ENCODE data around the gene SEPTIN1. TPM values are rescaled to one million over a fixed set of nuclear protein-coding genes. Genes with fewer than 3 reads are reported as not detected.

SEPTIN1 gene, protein sequence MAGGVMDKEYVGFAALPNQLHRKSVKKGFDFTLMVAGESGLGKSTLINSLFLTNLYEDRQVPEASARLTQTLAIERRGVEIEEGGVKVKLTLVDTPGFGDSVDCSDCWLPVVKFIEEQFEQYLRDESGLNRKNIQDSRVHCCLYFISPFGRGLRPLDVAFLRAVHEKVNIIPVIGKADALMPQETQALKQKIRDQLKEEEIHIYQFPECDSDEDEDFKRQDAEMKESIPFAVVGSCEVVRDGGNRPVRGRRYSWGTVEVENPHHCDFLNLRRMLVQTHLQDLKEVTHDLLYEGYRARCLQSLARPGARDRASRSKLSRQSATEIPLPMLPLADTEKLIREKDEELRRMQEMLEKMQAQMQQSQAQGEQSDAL
- total RNA-seq (1 to 10 TPM in 6 of 7 donors, under 1 TPM in 1; 0.46 to 8.2 (median 4.4) TPM), polyA plus RNA-seq (1 to 10 TPM; 1.9 to 3.2 TPM)
- long read RNA-seq, donor 1, partial matches to known transcripts: 2 of 8 reads
- long read RNA-seq, donor 1, other reads (novel, unspliced or antisense): 6 of 8 reads
- long read RNA-seq, donor 2: 0 reads
- long read RNA-seq, donor 3, partial matches to known transcripts: 7 of 16 reads
- long read RNA-seq, donor 3, other reads (novel, unspliced or antisense): 8 of 16 reads

DNA sequence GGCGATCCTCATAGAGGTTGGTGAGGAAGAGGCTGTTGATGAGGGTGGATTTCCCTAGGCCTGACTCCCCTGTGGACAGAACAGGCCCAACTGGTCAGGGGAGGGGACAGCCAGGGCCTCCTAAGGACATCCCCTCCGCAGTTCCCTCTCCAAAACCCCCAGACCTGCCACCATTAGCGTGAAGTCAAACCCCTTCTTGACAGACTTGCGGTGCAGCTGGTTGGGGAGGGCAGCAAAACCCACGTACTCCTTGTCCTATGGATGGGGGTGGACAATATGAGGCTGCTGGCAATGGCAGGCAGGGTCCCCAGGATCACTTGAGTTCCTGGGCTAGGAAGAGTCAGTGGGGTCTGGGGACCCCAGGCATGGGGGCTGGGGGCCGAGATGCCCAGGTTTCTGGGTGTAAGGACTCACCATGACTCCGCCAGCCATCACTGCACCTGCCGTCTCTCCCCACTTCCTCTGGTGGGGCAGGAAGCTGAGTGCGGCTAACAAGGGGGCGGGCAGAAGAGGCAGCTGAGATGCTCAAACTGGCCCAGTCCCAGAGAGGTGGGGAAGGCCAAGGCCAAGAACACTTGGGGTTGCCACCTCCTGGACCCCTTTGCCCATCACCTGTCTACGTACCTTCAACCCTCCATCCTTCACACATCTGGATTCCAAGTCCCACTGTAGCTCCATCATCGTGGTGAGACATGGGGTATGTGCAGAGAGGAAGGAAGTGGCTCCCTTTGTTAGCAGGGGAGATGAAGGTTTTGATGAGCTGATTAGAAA lies at the start of gene SEPTIN1:
Gene SEPTIN1, minus strand, starts transcription at position 451 of the 771 bp plus-strand sequence. Its CDS starts 19 bp downstream, at position 432.
- H3K4me1 ChIP-seq (ENCODE audit: insufficient read depth): peaks cover 4% of the 10 kb centered on the region
- DNase-seq: peak in 1 of 5 donors; percentile 39
- no peak within 1 kb of the TSS for H3K4me3 ChIP-seq
- no peaks in the 10 kb centered on the region for H3K36me3 ChIP-seq
- intact Hi-C loops (cut with DNase I): no loop called here
- H3K27me3 ChIP-seq: no peaks in the 10 kb centered on the region
- 49 to 65% (median 56%) methylated on average over 12 of the region's 12 CpGs for WGBS, 3 donors
- TF ChIP-seq, protein P1, sequence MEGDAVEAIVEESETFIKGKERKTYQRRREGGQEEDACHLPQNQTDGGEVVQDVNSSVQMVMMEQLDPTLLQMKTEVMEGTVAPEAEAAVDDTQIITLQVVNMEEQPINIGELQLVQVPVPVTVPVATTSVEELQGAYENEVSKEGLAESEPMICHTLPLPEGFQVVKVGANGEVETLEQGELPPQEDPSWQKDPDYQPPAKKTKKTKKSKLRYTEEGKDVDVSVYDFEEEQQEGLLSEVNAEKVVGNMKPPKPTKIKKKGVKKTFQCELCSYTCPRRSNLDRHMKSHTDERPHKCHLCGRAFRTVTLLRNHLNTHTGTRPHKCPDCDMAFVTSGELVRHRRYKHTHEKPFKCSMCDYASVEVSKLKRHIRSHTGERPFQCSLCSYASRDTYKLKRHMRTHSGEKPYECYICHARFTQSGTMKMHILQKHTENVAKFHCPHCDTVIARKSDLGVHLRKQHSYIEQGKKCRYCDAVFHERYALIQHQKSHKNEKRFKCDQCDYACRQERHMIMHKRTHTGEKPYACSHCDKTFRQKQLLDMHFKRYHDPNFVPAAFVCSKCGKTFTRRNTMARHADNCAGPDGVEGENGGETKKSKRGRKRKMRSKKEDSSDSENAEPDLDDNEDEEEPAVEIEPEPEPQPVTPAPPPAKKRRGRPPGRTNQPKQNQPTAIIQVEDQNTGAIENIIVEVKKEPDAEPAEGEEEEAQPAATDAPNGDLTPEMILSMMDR (IDR thresholded peaks at IDR 0.05): no peak
- TF ChIP-seq POLR2A (IDR thresholded peaks at IDR 0.05): no peak
- TF ChIP-seq EP300 (IDR thresholded peaks at IDR 0.05): no peak
- peak within 1 kb of the TSS in 1 of 2 donors; percentile 21 for H3K27ac ChIP-seq
- no peaks in the 10 kb centered on the region for H3K9me3 ChIP-seq

DNA sequence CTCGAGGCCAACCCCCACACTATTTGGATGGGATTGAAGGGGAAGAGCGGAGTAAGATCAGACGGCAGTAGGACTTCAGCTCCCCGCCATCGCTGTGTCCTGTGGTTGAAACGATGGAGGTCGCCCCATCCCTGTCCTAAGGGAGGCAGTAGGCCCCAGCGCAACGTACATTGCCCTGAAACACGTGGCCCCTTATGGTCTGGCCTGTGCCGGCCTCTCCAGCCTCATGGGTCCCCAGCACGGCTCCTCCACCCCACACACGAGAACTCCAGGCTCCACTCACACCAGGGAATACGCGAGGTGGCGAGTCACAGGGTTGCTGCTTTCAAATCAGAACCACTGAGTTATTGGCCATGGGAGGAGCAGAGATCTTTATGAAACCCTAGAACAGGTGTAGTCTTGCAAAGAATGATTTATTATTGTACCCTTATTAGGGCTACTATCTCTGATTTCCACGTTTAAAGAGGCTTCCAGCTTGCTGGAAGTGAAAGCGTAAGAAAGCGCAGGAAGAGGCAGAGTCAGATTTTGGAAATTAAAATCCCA lies 48.1 kb upstream of the SEPTIN1 start:
- Histone ChIP-seq H3K27me3 (no peaks in the 10 kb centered on the region), H3K4me1 (ENCODE audit: insufficient read depth) (peaks cover 7% of the 10 kb centered on the region), H3K36me3 (no peaks in the 10 kb centered on the region), H3K4me3 (peak overlapping the region; percentile 57), H3K9me3 (no peaks in the 10 kb centered on the region), H3K27ac (peak overlapping the region in 1 of 2 donors; percentile 71)
- no peak for TF ChIP-seq EP300 (IDR thresholded peaks at IDR 0.05)
- TF ChIP-seq, protein P1 (IDR thresholded peaks at IDR 0.05): no peak
- no peak for TF ChIP-seq POLR2A (IDR thresholded peaks at IDR 0.05)
- intact Hi-C loops (cut with DNase I): loop anchor here in 1 of 4 donors (10.0 kb wide), 1 partner anchor 94 kb away; the partner anchor contains the start of gene ZNF768
- DNase-seq: peak in 2 of 5 donors; percentile 33 to 47
- WGBS, 3 donors: 39 to 45% (median 43%) methylated on average over 19 of the region's 19 CpGs

DNA sequence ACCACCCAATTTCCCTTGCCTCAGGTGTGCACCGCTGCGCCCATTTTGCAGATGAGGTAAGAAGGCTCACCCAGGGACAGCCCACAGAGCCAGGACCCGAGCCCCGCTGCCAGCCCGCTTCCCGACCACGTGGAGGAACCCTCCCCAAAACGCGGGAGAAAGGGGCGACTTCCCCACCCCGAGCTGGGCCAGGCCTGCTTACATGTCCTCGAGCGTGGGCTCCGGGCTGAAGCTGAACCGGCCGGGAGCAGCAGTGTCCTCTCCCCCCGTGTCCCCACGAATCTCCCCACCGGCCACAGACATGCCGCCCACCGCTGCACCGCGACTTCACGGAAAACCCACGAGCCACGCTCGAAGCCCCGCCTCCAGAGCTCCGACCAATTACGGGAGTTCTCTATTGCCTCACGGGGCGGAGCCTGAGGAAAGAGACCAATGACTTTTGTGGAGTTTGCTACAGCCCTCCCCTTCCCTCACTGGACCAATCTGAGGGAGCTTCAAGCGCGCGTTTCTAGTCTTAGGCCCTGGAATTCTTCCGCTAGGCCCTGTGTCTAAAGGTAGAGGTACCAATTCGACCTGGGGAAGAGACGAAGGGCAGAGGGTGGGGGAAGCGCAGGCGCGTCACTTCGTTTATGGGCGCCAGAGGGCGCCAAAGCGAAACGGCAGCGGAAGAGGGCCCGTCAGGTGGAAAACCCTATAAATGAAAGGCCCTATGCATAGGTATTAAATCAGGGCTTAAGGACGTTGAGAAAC lies 47.5 kb upstream of the SEPTIN1 start, which contains the start of gene DCTPP1:
Gene DCTPP1, minus strand, starts transcription at position 353 of the 750 bp plus-strand sequence. Its CDS starts 50 bp downstream, at position 303.
- H3K36me3 ChIP-seq: no peaks in the 10 kb centered on the region
- H3K4me3 ChIP-seq: peak within 1 kb of the TSS; percentile 57
- DNase-seq: peak; percentile 92 to 97 (median 94)
- no peaks in the 10 kb centered on the region for H3K27me3 ChIP-seq
- intact Hi-C loops (cut with DNase I): loop anchor here in 3 of 4 donors (10.0 kb wide), 3 partner anchors 95 to 195 kb away; partner anchors contain the start of genes ZNF764 (in 1 of the 3) and ZNF768 (in 1 of the 3)
- no peaks in the 10 kb centered on the region for H3K9me3 ChIP-seq
- H3K27ac ChIP-seq: peak within 1 kb of the TSS in 1 of 2 donors; percentile 71
- peaks cover 7% of the 10 kb centered on the region for H3K4me1 ChIP-seq (ENCODE audit: insufficient read depth)
- 0 to 1% (median 0%) methylated on average over 37 to 49 of the region's 49 CpGs for WGBS, 3 donors
- TF ChIP-seq, protein P1 (IDR thresholded peaks at IDR 0.05): peak; percentile 61 to 91 (median 83)
- TF ChIP-seq POLR2A (IDR thresholded peaks at IDR 0.05) (peak; percentile 22), EP300 (IDR thresholded peaks at IDR 0.05) (no peak)
